DND-41 (cell line): Measurements from ENCODE around the gene WNT3.

Source experiments
- CTCF ChIP-seq: IDR thresholded peaks from 2 replicates; pipeline ENCODE4 v1.5.1; 2012; ENCODE audit warnings: borderline replicate concordance, low read length, moderate library complexity, mild to moderate bottlenecking; ENCODE audit not compliant: poor library complexity, severe bottlenecking; ENCODE audit errors: extremely low read depth
- EZH2 ChIP-seq: IDR thresholded peaks from 3 replicates; pipeline ENCODE4 v1.6.1; 2012; ENCODE audit warnings: borderline replicate concordance, low read depth, mild to moderate bottlenecking, moderate library complexity, low read length, inconsistent platforms; ENCODE audit not compliant: severe bottlenecking

- TF ChIP-seq CTCF (no peak), EZH2 (no peak)
Observed at GRCh38 chr17:46810837-46811236, 7.7 kb downstream of the WNT3 start.
